Kidney epithelial cell (primary cell): Measurements from ENCODE around the gene GPALPP1. TPM values are rescaled to one million over a fixed set of nuclear protein-coding genes. Genes with fewer than 3 reads are reported as not detected.

Experiments
- DNase-seq: peaks from one replicate; pipeline ENCODE4 v3.0.0-alpha.2; 2010; ENCODE audit warnings: low read depth
- H3K27me3 ChIP-seq: 2 replicates; pipeline ENCODE4 v1.6.0; 2011; ENCODE audit warnings: low read length; ENCODE audit not compliant: control insufficient read depth, insufficient read depth
- H3K36me3 ChIP-seq: 2 replicates; pipeline ENCODE4 v1.5.1; 2011; ENCODE audit warnings: low read length; ENCODE audit not compliant: control insufficient read depth, insufficient read depth
- H3K4me3 ChIP-seq: 2 replicates; pipeline ENCODE4 v1.5.1; 2011; ENCODE audit warnings: low read depth, mild to moderate bottlenecking, control low read depth, low read length
- CTCF ChIP-seq: IDR thresholded peaks from 2 replicates; pipeline ENCODE4 v1.5.1; 2011; ENCODE audit warnings: mild to moderate bottlenecking, moderate library complexity, low read length, control low read depth, inconsistent platforms; ENCODE audit not compliant: insufficient read depth, poor library complexity, severe bottlenecking
- total RNA-seq: library from RNA; depleted of rRNA; stranded (reverse); fragments of >200 nt; gene quantifications from 2 replicates; pipeline ENCODE4 v1.2.3, GENCODE V29; 2015

Gene GPALPP1
- total RNA-seq, 1 donor from 2014 or later, result 26.5 TPM

GRCh38 chr13:45048890-45049407 lies 59.6 kb downstream of the GPALPP1 start:
- Histone ChIP-seq H3K4me3 (no peak overlapping the region), H3K27me3 (no peaks in the 10 kb centered on the region), H3K36me3 (no peaks in the 10 kb centered on the region)
- no peak for DNase-seq
- TF ChIP-seq CTCF, result no peak

GRCh38 chr13:45049478-45049877 lies 60.1 kb downstream of the GPALPP1 start:
- H3K4me3 ChIP-seq, result no peak overlapping the region
- H3K36me3 ChIP-seq, result no peaks in the 10 kb centered on the region
- TF ChIP-seq CTCF, result no peak
- no peak for DNase-seq
- no peaks in the 10 kb centered on the region for H3K27me3 ChIP-seq

- no peak for DNase-seq
- no peak for TF ChIP-seq CTCF
- H3K4me3 ChIP-seq, result no peak overlapping the region
Observed at GRCh38 chr13:45051315-45051714, 62.0 kb downstream of the GPALPP1 start.

GRCh38 chr13:45055198-45055901 lies 66.0 kb downstream of the GPALPP1 start:
- H3K36me3 ChIP-seq, result no peaks in the 10 kb centered on the region
- no peaks in the 10 kb centered on the region for H3K27me3 ChIP-seq
- peak; percentile 91 for DNase-seq
- TF ChIP-seq CTCF, result no peak
- no peak overlapping the region for H3K4me3 ChIP-seq

More at GRCh38 chr13:45051315-45051714, 62.0 kb downstream of the GPALPP1 start:
- no peaks in the 10 kb centered on the region for H3K36me3 ChIP-seq
- no peaks in the 10 kb centered on the region for H3K27me3 ChIP-seq

- Histone ChIP-seq H3K36me3 (no peaks in the 10 kb centered on the region), H3K4me3 (no peak overlapping the region), H3K27me3 (no peaks in the 10 kb centered on the region)
- TF ChIP-seq CTCF, result no peak
- DNase-seq, result no peak
Observed at GRCh38 chr13:45055902-45056648, 66.7 kb downstream of the GPALPP1 start.
